Activated gamma-delta T cell treated with anti-CD3 and anti-CD28 coated beads, Interleukin-2, amount 50 U/mL, for 16 hours (primary cell): ENCODE results near the gene PRKCA.

Experiments used
- DNase-seq: peaks from one replicate; pipeline ENCODE4 v3.0.0-alpha.2; 2020; ENCODE audit warnings: low read depth

The PRKCA gene

DNA sequence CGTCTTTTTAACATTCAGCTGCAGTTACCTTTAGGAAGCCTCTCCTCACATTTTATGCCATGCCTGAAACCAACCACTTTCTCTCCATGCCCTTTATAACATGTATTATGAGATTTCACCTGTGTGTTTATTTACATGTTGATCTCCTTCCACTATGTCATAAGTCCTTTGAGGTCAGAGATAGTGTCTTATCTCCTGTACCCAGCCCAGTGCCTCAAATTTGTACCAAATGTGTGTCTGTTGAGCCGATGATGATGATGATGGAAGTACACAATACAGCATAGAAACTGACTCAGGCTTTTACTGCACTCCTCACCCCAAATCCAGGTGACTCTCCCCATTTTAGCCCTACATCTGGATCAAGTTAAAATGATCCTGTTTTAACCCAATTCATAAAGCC, 353.0 kb downstream of the PRKCA start:
- DNase-seq: no peak

DNA sequence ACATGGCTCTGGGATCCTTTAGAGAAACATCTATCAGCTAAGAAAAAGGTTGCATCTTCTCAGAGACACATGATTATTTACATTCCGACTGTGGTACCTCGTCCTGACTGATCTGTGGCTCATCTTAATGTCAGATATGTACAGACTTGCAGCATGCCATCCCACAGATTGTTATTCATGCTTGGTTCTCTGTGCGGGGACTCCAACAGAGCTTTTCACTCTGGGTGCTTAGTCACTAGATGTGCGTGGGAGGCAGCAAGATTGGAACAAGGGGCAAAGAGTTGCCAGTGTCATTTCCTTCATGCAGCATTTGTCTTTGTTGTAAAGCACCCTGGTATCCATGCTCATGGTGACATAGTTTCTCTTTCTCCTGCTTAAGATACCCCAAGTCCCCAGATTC, 353.4 kb downstream of the PRKCA start:
- peak; percentile 29 for DNase-seq

DNA sequence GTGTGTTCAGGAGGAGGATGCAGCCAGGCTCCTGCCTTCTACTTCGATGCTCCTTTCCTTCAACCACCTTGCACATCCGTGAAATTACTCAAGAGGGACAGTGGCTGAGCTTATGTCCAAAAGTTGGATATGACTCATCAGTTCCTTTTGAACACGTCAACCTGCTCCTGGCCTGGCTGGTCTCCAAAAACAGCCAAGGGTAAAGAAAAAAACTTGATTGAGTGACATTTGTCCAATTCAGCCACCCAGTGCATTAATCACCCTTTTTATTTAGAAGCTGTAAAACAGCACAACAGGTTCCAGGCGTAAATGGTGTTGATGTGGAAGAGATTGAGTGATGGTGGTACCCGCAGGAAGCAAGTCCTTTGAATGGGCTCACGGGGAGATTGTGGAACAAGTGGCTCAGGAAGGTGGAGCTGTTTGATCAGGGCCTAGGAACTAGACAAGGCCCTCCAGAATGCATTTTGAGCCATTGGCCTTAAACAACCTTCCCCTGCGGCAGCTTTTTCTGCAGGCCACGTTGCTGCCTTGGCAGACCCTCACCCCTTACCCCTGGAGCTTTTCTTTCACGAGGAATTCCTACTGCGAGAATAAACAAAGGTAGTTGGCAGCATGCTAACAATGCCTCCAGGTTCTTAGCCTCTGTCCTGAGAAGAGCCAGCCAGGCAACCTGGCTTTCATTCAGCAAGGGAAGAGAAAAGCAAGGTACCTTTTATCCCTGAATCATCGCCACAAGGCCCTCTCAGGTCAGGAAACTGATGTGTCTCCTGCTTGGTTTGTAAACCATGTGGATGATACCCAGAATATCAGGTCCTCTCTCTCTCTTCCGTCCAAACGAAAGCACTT, 359.2 kb downstream of the PRKCA start:
- no peak for DNase-seq

DNA sequence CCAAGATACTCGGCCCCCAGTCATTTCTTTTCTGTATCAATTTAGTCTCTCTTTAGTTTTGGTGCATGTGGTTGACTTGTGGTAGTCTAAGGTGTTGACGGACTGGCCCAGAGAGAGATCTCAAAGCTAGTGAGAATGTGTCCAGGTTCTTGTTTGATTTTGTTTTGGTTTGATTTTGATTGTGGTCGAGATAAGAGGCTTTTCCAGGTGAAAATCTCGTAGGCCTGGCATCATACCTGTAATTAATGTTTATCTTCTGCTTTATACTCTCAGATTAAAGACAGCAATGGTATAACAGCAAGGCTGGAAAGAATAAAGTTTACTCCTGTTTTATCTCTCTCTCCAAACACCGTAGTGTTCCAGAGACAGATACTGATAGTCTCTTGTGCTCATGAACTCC, 360.1 kb downstream of the PRKCA start:
- no peak for DNase-seq

DNA sequence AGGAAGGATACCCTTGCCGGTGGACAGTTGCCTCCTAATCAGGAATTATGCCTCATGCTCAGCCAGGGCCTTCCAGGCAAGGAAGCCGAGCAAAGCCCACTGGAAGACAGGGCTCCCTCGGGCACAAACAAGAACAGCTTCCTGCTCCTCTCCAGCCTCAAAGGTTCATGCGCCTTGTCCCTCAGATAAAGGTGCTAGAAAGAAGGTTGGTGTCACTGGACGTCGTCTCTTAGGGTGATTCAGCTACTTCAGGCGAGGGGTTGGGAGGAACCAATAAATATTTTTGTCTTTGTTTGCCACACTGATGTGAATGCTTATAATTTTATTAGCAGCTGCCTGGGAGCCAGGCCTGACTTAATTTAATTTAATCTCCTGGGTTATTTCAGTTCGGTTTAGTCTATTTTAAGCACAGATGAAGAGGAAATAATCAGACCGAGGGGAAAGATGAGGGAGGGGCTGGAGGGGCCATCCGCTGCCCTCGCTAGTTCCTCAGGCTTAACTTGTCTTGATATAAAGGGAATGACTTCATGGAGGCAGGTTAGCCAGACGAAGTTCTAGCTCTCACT, 360.7 kb downstream of the PRKCA start:
- no peak for DNase-seq

DNA sequence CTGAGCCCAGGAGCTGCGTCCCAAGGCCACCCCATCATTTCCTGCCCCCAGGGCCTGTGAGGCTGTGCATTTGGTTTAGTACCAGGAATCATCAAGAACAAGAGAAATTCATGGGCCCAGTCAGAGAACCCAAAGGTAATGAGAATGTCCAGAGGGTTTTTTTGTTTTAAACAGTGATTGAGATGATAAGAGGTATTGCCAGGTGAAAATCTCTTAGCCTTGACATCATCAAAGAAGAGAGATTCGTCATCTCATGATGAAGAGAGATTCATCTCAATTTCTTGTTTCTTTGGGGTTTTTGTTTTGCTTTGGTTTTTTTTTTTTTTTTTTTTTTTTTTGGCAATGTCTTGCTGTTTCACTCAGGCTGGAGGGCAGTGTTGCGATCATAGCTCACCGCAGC, 361.9 kb downstream of the PRKCA start:
- no peak for DNase-seq

DNA sequence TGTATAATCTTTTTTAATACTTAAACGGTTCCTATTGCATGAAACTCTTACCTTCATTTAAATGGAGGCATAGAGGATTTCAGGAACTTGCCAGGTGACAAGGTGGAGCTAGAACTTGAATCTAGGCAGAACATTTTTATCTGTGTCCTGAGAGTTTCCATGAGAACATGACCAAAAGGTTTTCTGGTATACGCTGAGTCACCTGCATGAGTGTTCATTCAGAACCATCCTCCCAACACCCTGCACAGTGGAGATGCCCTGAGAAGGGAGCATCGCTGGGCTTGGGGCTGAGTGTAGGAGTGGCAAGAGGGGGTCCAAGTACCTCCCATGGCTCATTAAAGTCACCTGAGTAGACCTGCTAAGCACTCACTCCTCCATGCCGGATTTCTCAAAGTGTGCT, 362.8 kb downstream of the PRKCA start:
- DNase-seq: no peak

DNA sequence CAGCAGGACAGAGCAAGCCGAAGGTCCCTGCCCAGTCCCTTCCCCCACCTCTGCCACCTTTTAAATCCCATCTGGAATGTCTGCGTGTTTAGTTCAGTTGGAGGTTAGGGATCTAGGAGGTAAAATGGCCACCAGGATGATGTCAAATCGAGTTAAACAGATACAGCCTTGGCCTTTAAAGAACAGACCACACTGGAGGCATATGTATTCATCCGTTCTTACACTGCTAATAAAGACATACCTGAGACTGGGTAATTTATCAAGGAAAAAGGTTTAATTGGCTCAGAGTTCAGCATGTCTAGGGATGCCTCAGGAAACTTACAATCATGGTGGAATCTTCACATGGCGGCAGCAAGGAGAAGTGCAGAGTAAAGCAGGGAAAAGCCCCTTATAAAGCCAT, 364.7 kb downstream of the PRKCA start:
- DNase-seq: no peak

DNA sequence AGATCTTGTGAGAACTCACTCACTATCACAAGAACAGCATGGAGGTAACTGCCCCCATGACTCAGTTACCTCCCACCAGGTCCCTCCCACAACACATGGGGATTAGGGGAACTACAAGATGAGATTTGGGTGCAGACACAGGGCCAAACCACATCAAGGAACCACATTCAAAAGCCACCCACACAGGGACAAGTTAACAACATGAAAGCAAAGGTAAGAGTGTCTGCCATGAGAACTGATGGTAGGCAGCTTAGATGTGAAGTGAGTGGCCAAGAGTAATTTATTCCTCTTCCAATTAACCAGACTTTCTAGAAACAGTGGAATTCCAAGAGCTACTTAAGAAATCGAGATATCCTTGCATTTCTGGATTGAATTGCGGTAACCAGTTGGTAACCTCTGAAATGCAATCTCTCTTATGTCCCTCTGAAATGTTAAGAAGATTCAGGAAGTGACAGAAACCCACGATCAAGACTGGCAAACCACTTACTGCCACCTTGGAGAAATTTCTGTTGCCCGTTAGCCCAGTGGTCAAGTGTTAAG, 365.1 kb downstream of the PRKCA start:
- DNase-seq: peak; percentile 63

DNA sequence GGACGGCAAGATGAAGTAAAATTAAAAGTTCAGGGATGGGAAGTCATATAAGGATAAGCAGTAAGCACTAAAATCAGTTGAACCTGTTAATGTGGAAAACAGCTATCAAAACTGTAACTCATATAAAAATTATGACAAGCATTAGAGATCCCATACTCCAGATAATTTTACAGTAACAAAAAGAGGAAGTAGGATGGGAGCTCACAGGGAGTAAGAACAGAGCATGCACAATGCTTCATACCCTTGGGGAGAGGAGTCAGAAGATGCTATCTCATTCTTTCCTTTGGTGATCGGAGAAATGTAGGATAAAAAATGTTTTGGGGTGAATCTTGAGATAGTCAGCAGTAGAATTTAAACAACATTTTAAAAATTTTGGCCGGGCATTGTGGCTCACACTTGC, 367.8 kb downstream of the PRKCA start:
- no peak for DNase-seq

DNA sequence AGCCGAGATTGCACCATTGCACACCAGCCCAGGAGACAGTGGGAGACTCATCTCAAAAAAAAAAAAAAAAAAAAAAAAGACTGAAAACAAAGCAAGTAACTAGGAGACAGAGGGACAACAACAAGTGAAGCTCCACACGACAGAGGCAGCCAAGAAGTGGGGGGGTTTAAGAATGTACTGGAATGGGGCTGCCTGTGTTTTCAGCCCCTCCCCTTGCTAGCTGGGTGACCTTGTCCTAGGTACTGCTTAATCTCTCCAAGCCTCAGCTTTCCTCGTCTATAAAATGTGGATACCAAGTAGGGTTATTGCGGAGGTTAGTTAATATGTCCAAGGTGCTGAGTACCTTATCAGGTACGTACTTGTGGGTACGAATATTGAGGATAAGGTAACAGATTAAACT, 368.7 kb downstream of the PRKCA start:
- no peak for DNase-seq

DNA sequence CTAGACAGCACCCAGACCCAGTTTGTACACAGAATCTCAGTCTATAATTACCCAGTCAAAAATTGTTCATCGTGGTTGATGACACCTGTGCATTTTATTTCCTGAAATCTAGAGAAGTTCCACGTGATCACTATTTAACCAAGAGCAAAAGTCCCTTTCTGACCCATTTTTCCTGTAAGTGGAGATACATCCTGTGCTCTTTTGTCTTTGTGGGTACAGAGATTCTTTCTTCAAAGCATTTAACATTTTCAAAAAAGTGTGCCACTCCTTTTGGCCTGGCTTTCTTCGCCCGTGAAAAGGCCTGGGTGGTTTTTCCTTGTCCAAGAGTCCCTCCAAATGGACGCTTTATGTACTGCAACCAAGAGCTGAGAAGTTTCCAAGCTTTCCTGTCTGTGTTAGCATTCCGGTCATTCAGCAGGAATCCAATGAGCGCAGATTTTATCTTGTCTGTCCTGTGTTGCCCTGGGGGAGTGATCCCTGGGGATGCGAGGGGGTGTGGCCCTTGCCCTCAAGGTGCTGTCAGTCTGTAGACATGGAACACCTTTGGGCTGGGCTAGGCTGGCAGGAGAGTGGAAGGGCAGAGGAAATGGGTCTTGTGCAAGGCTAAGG, 371.4 kb downstream of the PRKCA start:
- DNase-seq: peak; percentile 22

DNA sequence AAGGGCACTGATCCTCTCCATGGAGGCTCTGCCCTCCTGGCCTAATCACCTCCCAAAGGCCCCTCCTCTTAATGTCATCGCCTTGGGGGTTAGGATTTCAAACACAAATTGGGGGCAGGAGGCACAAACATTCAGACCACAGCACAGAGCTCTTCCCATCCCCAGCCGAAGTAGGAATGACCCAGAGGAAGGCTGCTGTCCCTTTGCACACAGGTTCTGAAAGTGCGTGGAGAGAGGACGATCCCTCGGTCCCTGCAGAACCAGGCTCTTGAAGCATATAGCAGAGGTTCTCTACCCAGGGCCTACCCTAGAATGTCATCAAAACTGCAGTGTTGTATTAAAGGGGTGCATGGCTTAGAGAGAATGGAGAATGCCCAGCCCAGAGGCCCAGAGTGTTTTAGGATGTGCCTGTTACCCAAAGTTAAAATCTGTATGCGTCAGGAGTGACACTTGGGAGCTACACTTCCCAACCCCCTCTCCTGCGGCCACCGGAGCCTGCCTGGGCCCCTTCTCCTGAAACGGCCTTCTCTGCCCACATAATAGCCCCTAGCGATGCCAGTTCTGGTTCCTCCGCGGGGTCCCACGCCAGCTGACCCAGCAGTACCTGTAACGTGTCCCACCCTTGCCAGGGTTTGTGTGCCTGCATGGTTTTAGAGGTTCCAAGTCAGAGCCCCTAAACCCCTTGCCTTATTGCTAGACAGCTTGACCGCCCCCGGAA, 373.0 kb downstream of the PRKCA start:
- no peak for DNase-seq

DNA sequence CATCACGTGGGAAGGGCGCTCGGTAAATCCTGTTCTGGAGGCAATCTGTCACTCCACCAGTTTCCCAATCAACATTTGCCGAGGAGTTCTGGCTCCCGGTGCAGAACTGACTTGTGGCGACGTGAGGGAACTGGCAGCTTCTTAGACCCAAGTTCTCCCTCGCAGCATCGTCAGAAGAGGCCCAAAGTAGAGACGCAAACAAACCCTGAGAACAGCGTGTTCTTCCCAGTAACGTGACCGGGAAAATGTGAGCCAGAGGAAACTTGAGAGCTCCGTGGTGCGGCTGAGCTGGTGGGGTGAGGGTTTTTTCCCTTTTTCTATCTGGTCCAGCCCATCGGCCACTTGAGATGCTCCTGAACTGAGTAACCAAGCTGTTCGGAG, 373.6 kb downstream of the PRKCA start:
- no peak for DNase-seq

DNA sequence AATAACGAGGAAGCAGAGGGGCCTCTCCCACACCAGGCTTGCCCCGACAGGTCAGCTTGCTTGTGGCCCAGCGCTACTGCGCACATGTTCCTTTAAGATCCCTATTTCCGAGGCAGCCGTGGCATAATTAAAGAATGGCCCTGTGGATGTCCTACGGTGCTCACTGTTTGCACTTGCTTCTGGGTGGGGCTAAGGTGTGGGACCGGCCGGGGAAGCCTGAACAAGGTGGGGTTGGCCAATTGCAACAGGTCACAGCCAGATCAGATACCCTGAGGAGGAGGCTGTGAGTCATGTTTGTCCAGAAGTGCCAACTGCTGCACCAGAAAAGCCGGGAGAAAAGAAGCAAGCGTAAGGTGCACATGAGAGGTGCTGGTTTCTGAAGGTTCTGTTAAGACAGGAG, 374.0 kb downstream of the PRKCA start:
- DNase-seq: no peak

DNA sequence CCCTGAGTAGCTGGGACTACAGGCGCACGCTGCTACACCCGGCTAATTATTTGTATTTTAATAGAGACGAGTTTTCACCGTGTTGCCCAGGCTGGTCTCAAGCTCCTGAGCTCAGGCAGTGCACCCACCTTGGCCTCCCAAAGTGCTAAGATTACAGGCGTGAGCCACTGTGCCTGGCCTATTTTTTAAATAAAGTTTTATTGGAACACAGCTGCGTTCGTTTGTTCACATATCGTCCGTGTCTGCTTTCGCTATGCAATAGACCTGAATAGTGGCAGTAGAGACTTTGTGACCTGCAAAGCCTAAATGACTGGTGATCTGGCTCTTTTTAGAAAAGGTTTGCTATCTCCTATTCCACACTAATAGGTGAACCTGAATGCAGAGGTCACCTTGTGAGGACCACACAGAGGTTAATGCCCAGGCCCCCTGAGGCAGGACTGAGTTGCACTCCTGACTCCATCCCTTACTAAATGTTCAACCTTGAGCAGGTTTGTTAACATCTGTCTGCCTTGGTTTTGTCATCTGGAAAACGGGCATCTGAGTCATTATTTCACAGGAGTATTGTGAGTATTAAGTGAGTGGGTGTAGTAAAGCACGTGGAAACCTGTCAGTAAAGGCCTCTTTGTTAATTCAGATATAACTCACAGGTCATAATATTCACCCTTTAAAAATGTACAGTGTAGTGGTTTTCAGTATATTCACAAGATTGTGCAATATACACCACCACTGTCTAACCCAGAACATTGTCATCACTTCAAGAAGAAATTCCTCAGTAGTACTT, 375.0 kb downstream of the PRKCA start:
- DNase-seq: no peak

DNA sequence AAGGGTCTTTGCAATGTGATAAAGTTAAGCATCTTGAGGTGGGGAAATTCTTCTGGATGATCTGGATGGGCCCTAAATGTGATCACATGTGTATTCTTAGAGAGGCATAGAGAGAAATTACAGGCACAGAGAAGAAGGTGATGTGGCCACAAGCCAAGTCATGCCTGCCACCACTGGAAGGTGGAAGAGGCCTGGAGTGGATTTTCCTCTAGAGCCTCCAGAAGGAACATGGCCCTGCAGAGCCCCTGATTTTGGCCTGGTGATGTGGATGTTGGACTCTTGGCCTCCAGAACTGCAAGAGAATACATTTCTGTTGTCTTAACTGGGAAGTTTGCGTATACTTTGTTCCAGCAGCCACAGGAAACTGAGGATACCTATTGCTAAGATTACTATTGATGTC, 375.6 kb downstream of the PRKCA start:
- DNase-seq: no peak

DNA sequence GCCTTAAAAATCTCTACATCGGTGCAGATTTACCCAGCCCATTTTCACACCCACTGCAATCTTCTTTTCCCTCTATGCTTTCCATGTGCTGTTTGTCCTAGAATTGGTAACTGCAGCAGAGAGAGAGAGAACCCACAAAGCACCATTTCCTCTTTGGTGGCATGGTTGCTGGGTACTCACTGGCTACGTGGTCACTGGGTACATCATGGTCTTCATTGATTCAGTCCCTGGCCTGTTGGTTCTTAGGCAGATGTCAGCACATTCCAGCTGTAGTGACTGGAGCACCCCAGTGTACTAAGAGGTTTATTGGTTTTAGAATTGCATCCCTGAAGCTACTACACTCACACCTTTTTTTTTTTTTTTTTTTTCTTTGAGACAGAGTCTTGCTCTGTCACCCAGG, 376.4 kb downstream of the PRKCA start:
- DNase-seq: no peak

DNA sequence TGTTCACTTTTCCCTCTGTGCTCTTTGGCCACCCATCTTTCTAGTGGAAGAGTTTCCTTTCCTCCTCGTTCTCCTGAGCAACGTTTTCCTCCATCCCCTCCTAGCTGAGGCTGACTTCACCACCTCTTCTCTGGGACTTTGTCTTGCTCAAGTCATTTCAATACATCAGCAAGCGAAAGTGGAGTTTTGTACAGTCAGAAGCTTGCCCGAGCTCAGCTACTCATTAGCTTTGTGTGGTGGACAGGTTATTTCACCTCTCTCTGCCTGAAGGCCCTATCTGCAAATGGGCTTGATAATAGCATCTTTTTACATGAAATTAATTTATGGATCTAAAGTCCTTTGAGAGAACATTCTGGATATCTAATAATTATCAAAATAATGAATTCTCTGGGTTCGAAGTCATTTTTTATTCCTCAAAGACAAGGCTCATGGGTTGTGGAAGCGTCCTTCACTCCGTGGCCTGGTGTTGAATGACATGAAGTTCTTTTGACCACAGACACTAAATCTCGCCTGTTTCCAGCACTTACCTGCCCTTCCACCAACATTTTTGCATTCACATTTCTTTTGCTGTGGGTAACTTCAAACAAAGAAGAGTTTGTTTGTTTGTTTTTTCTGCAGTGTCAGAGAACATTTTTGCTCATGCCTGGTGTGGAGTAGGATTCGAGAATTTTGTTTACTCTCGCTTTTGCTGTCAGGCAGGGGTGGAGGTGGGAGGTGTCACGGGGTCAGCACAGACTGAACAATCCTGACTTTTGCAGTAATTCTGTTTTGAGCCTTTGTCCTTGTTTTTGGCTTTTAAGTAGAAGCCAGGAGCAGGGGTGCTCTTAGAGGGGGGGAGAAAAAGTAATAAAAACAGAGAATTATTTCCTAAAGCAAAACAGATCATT, 377.5 kb downstream of the PRKCA start:
- no peak for DNase-seq

DNA sequence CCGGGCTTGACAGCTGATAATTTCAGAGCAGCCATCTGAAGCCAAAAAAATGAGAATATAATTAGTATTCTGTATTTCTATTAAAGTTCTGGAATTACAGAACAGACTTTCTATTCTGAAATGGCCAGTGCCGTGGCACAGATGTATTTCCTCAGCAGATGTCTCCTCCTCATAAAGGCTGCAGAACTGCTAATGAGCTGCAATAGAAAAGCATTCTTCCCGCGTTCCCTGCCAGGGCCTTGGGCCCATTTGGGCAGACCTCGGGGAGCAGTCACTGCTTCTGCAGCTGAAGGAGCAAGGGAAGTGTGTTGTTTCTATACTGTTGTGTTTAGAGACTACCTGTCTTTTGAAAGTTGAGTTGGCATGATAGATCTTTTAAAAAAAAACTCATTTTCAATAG, 379.9 kb downstream of the PRKCA start:
- DNase-seq: no peak

DNA sequence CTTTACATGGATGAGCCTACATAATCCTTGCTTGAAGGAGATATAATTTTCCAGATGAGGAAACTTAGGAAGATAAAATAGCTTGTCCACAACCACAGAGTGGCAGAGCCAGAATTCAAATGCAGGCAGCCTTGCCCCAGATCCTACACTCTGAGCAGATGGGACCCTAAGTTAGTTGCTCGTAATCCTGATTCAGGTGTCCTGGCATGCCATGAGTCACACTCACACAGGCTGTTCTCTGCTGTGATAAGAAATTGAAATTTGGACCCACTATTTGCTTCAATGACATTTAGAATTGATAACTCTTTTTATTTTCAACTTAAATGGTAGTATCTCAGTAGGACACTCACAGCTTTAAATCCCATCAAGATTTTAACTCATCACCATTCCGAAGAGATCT, 381.8 kb downstream of the PRKCA start:
- no peak for DNase-seq
